T-helper 2 cell treated with Interferon-gamma antibody and Interleukin-4, amounts not matched to agents 5 μg/mL and 100 μg/mL, for 36 hours (primary cell): ENCODE data around the gene SRGAP2.
"Not testable (repeated sequence)": the region's sequence is repeated elsewhere in the genome, so short reads cannot be mapped to it uniquely, and the experiment has no call there.

Experiments used
- DNase-seq: peaks from one replicate; pipeline ENCODE4 v3.0.0; 2021; ENCODE audit warnings: low spot score
- H3K27ac Mint-ChIP-seq: one replicate; pipeline ENCODE4 v1.8.0; 2021; ENCODE audit warnings: mild to moderate bottlenecking, mixed read lengths
- H3K27me3 Mint-ChIP-seq: one replicate; pipeline ENCODE4 v1.8.0; 2021; ENCODE audit warnings: low read depth, mixed read lengths
- H3K36me3 Mint-ChIP-seq: one replicate; pipeline ENCODE4 v1.8.0; 2021; ENCODE audit warnings: low read depth, mixed read lengths
- H3K4me1 Mint-ChIP-seq: one replicate; pipeline ENCODE4 v1.8.0; 2021; ENCODE audit warnings: low read depth, mixed read lengths
- H3K4me3 Mint-ChIP-seq: one replicate; pipeline ENCODE4 v1.8.0; 2022; ENCODE audit warnings: mild to moderate bottlenecking, moderate library complexity, mixed read lengths
- H3K9me3 Mint-ChIP-seq: one replicate; pipeline ENCODE4 v1.8.0; 2021; ENCODE audit warnings: mixed read lengths

The SRGAP2 gene

DNA sequence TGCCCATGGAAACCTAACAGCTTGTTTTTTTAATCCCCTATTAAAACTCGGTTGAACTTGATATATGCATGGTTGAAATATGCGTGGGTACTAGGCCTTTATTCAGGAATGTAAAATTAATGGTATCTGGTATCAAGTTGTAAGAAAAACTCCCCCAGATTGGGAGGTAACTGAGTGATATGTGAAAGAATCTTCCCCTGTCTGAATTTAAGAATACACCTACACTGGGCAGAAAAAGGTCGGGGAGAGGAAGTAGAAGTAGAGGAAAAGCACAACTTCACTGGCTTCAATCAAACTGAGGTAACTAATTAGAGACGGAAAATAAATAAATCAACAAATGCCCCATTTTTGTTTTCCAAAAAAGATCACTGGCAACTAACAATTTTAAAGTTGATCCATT is 16.5 kb upstream of the SRGAP2 start:
- H3K27ac Mint-ChIP-seq, H3K4me3 Mint-ChIP-seq, H3K36me3 Mint-ChIP-seq, H3K4me1 Mint-ChIP-seq, DNase-seq, H3K9me3 Mint-ChIP-seq, H3K27me3 Mint-ChIP-seq: not testable (repeated sequence)

DNA sequence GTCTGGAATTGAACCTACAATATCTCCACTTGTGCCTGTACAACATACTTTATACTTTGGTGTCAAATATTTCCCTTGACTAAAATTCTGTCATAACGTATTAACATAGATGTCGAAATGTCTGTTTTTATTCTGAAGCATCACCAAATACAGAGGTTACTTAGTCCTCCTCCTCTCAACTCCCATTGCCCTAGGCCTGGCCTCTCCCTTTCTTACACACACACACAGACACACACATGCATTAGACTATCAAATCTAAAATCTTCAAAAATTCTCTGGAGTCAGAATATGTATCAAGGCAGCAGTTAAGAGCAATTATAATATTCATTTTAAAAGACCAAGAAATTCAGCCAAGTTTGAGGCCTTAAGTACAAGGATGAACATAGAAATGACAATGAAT is 8.2 kb upstream of the SRGAP2 start:
- H3K4me1 Mint-ChIP-seq, H3K4me3 Mint-ChIP-seq, H3K27me3 Mint-ChIP-seq, H3K9me3 Mint-ChIP-seq, DNase-seq, H3K36me3 Mint-ChIP-seq, H3K27ac Mint-ChIP-seq: not testable (repeated sequence)

DNA sequence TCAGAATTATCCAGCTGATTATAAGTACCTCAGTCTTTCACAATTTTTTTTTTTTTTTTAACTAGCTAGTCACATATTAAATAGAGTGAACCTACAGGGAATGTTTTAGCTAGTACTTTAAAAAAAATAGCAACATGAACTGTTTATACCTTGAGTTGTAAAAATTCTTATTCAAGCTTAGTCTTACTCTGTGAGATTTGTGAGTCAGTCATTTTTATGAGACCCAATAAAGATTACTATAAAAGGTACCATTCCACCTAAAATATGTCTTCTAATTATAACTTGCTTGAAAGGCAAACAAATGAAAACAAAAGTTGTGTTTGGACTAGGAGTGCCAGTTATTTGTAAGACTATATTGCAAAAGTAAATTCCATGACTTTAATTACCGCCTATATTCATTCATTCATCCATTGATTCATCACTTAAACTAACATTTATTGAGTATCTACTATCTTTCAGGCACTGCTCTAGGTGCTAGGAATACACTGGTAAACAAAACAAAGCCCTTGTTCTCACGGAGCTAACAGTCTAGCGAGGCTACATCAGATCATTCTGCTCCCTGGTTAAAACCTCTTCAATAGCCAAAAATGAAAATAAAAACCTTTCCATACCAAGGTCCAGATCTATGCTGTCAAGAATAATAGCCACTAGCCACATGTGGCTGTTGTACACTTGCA is 6.5 kb upstream of the SRGAP2 start:
- H3K4me3 Mint-ChIP-seq, H3K27ac Mint-ChIP-seq, DNase-seq, H3K36me3 Mint-ChIP-seq, H3K4me1 Mint-ChIP-seq, H3K9me3 Mint-ChIP-seq, H3K27me3 Mint-ChIP-seq: not testable (repeated sequence)

DNA sequence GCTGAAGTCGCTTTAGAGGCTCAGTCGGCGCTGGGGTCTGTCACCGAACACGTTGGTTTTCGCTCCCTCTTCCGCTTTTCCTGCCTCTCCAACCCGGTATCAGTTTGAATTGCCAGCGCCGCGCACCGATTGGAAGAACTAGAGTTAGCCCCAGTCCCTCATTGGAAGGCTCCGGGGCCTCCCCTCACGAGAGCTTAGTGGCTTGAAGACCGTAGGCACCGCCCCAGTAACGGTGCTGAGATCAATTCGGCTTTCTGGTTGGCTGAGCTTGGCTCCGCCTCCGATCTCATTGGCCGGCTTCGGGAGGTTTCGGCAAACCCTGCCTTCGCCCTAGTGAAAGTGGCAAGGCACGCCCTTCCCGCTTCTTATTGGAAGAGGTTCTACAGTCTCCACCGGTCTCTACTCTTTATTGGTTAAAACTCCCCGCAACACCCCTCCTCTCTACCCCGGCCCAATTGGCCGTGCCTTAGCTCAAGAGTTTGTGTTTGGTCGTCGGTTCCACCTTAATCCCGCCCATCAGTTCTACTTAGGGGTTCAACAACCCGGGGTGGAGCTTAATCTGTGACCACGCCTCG is 465 bp upstream of the SRGAP2 start, which contains the start of gene FAM72A:
TSS of gene FAM72A (minus strand) at position 51 of the 575 bp plus-strand sequence. CDS start 814 bp downstream, outside the sequence.
- not testable (repeated sequence) for H3K4me1 Mint-ChIP-seq, H3K9me3 Mint-ChIP-seq, H3K27me3 Mint-ChIP-seq, H3K36me3 Mint-ChIP-seq
- Mint-ChIP-seq H3K4me3 (peak within 1 kb of the TSS; percentile 83), H3K27ac (peak within 1 kb of the TSS; percentile 83)
- peak; percentile 98 for DNase-seq

DNA sequence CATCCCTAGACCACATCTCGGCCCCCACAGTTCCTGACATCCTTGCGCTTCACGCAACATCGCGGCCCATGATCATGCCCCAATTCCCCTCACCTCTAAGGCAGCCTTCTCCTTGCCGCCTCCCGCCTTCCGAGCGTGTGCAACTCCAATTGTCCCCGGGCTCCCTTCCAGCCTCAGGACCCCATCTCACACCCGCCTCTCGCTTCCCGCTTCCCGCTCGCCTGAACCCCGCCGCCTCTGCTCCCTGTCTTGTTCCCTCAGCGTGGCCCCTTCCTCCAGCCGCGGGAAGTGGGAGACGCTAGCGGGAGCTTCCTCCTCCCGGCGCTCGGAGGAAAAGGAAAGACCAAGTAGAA is 794 bp downstream of the SRGAP2 start:
- not testable (repeated sequence) for H3K27me3 Mint-ChIP-seq, H3K36me3 Mint-ChIP-seq, H3K4me1 Mint-ChIP-seq, H3K9me3 Mint-ChIP-seq, DNase-seq
- H3K27ac Mint-ChIP-seq: peak overlapping the region; percentile 75
- peak overlapping the region; percentile 63 for H3K4me3 Mint-ChIP-seq

DNA sequence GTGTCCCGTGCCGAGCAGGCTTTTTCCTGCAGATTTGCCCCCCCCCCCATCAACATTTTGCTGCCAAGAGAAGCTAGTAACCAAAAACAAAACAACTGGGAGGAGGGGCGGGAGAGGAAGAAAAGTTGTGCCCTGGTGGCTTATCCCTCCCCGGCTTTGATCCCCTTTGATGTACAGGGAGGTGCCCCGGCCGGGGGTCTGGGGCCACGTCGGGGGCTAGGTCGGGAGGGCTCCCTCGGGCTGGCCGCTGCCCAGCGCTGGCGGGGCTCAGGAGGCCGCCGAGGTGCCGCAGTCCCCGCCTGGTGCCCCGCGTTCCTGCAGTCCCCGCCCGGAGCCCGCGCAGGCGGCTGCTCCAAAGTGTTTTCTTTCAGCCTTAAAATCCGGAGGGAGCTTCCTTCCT is 1.5 kb downstream of the SRGAP2 start:
- H3K4me1 Mint-ChIP-seq, H3K27me3 Mint-ChIP-seq, H3K36me3 Mint-ChIP-seq, DNase-seq, H3K9me3 Mint-ChIP-seq: not testable (repeated sequence)
- H3K27ac Mint-ChIP-seq: peak overlapping the region; percentile 87
- peak overlapping the region; percentile 91 for H3K4me3 Mint-ChIP-seq

DNA sequence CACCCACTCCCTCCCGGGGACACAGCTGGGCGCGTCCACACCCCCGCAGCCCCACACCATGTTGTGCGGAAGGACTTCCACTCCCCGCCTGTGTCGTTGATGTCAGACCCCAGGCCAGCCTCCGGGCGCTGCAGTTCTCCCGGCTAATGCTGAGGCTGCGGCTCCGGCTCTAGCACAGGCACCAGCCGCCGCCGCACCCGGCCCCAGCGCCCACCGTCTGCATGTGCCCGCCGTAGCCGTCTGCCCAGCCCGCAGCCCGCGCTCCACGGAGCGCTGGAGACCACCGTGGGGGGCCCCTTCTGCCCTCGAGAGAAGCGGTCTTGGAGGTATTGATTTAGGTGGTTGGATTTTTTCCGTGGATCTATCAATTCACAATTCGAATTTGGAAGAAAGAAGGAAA is 2.2 kb downstream of the SRGAP2 start:
- H3K36me3 Mint-ChIP-seq, H3K9me3 Mint-ChIP-seq, H3K4me1 Mint-ChIP-seq, DNase-seq, H3K27me3 Mint-ChIP-seq, H3K27ac Mint-ChIP-seq, H3K4me3 Mint-ChIP-seq: not testable (repeated sequence)

DNA sequence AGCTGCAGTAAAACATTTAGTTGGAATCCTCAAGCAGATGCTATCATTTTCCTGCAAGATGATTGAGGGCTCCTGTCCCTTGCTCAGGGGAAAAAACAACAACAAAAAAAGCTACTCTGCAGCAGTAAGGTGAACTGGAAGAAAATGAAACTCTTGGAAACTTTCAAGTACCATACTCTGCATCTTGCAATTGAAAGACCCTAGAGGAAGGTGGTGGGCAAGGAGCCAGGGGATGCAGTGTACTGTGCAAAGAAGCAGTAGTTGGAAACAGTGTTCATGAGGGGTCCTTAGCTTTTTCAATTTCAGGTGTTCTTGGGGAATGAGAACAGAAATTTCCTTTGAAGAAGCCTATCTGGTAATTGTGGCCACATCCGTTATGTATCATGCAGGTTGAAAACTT is 7.5 kb downstream of the SRGAP2 start:
- not testable (repeated sequence) for H3K27me3 Mint-ChIP-seq, H3K4me1 Mint-ChIP-seq

DNA sequence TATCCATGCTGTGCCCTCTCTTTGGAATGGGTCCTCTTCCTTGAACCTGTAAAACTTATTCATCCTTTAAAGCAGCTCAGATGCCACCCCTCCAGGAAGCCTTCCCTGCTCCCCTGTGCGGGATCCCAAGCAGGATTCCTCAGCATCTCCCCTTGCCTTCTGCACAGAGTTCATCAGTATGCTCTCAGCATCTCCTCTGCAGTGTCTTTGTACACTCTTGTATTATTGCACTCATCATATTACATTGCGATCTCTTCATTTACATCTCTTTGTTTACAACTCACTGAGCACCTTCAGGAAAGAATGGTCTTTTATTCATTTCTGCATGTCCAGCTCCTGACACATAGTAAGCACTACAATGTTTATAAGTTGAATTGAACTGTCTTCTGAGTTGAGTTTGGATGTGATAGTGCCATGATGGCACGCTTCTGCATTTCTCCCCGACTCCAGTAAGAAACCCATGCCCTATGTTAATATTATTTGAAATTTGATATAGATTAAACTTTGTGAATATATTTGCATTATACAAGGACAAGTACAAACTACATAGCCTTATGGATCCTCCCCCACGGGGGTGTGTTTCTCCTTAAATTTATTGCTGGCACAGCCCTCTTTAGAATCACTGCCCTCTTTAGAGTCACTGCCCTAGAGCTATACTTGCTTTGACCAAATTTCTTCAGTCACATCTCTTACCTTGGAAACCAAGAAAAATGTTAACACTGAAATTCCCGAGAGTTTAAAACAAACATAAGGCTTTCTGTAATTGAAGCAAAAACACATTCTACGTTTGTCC is 12.5 kb downstream of the SRGAP2 start:
- H3K36me3 Mint-ChIP-seq, H3K27me3 Mint-ChIP-seq, H3K9me3 Mint-ChIP-seq, DNase-seq, H3K4me1 Mint-ChIP-seq, H3K27ac Mint-ChIP-seq, H3K4me3 Mint-ChIP-seq: not testable (repeated sequence)

More for the DNA sequence above, 7.5 kb downstream of the SRGAP2 start:
- DNase-seq, H3K4me3 Mint-ChIP-seq, H3K9me3 Mint-ChIP-seq, H3K36me3 Mint-ChIP-seq, H3K27ac Mint-ChIP-seq: not testable (repeated sequence)

DNA sequence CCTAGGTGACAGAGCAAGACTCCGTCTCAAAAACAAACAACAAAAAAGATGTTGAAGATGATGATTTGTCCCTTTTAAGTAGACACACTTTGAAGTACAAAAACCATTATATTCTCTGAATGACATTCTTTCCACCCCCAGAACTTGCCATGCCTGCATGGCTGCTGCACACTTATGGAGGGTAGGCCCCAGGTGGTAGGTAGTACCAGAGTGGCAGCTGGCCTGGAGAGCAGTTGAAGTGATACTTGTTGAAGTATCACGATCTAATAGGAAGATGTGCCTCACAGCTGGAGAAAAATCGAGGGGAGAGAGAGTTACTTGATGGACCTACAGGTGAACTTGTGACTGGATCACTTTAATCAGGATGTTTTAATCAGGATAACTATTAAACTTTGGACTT is 14.9 kb downstream of the SRGAP2 start:
- not testable (repeated sequence) for H3K27ac Mint-ChIP-seq, H3K9me3 Mint-ChIP-seq, H3K27me3 Mint-ChIP-seq, H3K4me1 Mint-ChIP-seq, H3K36me3 Mint-ChIP-seq, H3K4me3 Mint-ChIP-seq, DNase-seq

DNA sequence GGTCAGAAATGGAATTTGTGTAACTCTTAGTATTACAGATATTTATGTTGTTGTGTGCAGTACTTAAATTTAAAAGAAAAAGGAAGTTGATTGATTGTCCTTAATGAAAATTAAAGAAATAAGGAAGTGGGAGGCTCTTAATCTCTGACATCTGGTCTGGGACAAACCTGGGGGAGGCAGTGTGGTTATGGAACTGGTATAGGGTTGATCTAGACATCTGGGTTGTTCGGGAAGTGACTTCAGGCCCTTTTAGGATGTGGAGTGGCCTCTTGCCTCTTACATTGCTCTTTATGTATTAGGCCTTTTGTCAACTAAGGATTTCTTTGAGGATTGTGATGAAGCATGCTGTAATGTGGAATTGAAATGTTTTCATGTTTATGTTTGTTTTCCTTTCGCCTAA is 15.4 kb downstream of the SRGAP2 start:
- not testable (repeated sequence) for H3K4me3 Mint-ChIP-seq, DNase-seq, H3K27ac Mint-ChIP-seq, H3K27me3 Mint-ChIP-seq, H3K36me3 Mint-ChIP-seq, H3K9me3 Mint-ChIP-seq, H3K4me1 Mint-ChIP-seq

DNA sequence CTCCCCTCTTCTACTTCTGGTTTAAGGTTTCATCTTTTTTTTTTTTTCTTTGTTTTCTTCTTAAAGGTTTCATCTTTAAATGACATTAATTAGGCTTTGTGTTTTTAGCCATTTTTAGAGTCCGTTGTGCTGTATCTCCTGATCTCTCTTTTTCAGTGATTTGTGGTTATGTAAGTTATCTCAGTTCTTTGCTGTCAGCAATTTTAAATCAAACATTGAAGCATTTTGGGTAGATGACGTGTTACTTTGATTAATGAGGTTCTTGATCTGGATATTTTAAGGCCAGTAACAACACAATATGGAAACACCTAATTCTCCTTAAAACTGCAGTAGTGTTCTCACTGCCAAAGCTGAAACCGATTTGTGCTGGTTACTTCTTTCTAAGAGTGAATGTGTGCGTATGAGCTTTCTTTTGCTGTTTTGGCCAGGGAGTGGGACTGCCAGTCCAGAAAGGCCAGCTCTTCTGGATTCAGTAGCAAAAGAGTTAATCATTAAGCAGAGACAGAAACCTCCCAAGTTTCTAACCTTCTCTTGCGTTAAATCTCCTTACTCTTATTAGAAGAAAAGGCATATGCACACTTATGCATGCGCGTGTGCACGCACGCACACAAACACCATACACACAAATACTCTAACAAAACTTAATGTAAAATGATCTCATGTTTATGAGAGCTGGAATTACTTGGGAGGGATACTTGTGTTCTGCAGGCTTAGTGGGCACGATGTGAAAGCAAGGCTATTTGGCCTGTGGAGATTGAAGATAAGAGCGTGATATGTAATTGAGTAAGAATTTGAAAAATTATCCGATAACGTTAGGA is 16.4 kb downstream of the SRGAP2 start:
- H3K27me3 Mint-ChIP-seq, H3K4me1 Mint-ChIP-seq, H3K4me3 Mint-ChIP-seq, H3K36me3 Mint-ChIP-seq, H3K27ac Mint-ChIP-seq, DNase-seq, H3K9me3 Mint-ChIP-seq: not testable (repeated sequence)

DNA sequence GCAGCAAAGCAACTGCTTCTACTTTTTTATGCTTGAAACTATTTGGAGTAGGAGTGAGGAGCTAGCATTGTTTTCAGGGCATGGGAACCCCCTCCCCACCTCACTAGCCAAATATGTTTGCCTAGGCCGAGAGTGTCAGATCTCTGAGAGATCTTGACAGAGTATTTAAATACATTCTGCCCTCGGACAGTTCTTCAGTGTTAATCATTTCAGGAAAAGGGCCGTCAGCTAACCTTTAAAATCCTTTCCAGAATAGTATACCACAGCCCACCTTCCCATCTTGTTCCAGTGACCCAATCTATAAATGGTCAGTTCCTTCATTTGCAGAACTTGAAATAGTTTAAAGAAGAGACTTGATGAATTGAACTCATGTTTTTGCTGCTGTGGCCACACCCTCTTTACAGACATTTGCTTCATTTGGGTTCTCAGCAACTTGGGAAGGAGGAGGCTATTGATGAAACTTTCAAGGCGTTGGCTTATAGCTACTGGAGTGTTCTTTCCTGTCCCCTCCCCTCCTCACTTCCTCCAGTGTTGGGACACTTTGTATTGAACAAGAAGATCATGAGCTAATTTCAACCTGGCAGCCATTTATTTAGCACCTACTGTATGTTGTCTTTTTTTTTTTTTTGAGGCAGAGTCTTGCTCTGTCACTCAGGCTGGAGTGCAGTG is 17.1 kb downstream of the SRGAP2 start:
- peak overlapping the region; percentile 41 for H3K4me3 Mint-ChIP-seq
- H3K4me1 Mint-ChIP-seq, H3K9me3 Mint-ChIP-seq, DNase-seq, H3K27me3 Mint-ChIP-seq, H3K36me3 Mint-ChIP-seq, H3K27ac Mint-ChIP-seq: not testable (repeated sequence)

DNA sequence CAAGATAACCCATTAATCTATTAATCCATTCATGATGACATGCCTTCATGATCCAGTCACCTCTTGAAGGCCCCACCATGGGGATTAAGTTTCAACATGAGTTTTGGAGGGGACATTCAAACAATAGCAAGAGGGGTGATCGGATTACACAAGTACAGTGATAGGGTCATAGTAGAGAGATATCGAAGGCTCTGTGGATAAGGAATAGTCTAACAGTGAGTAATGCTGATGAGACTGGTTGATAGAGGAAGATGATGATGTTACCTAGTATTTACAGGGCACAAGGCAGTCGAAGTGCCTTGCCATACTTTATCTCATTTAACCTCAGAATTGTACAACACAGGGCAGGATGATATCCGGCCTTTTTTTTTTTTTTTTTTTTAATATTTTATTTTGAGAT is 18.2 kb downstream of the SRGAP2 start:
- H3K27me3 Mint-ChIP-seq, H3K4me1 Mint-ChIP-seq, H3K27ac Mint-ChIP-seq, H3K9me3 Mint-ChIP-seq, H3K4me3 Mint-ChIP-seq, DNase-seq, H3K36me3 Mint-ChIP-seq: not testable (repeated sequence)
